Heart right ventricle (tissue), 16 donors: ENCODE results near the gene LARGE1. TPM values are rescaled to one million over a fixed set of nuclear protein-coding genes. Genes with fewer than 3 reads are reported as not detected.

Experiments used
- ATAC-seq, 8 donors: fragments of 200-7000 bp; cut with Tn5 transposase; one replicate each; pipeline ENCODE4 v1.9.1; 2020; ENCODE audit warnings: mild to moderate bottlenecking in 8 of 8, moderate library complexity in 8 of 8, moderate number of reproducible peaks in 1 of 8
- DNase-seq, 2 donors: peaks; one replicate each; pipeline ENCODE4 v3.0.0-alpha.2; 2020
- H3K27ac ChIP-seq, 10 donors: fragments of 200-600 bp; sonication (generic) in 2 of 10; one replicate each; pipeline versions ENCODE4 v1.5.0 to v1.8.0; 2020 to 2022; ENCODE audit warnings: mild to moderate bottlenecking in 3 of 10
- H3K27me3 ChIP-seq, 7 donors: fragments of 200-600 bp; one replicate each; pipeline ENCODE4 v1.8.0; 2021 to 2022; ENCODE audit warnings: mild to moderate bottlenecking in 2 of 7
- H3K36me3 ChIP-seq, 9 donors: fragments of 200-600 bp; sonication (generic) in 1 of 9; one replicate each; pipeline versions ENCODE4 v1.5.0 to v1.8.0; 2020 to 2022; ENCODE audit warnings: mild to moderate bottlenecking in 2 of 9
- H3K4me1 ChIP-seq, 9 donors: fragments of 200-600 bp; sonication (generic) in 1 of 9; one replicate each; pipeline versions ENCODE4 v1.5.0 to v1.8.0; 2020 to 2022; ENCODE audit warnings: mild to moderate bottlenecking in 4 of 9
- H3K4me3 ChIP-seq, 10 donors: fragments of 200-600 bp; sonication (generic) in 2 of 10; one replicate each; pipeline versions ENCODE4 v1.5.0 to v1.8.0; 2020 to 2022; ENCODE audit warnings: mild to moderate bottlenecking in 7 of 10, moderate library complexity in 2 of 10
- H3K9me3 ChIP-seq, 11 donors: fragments of 200-600 bp in 10 of 11; sonication (generic) in 2 of 11; one replicate each; pipeline versions ENCODE4 v1.5.0 to v1.8.0; 2013 to 2022; ENCODE audit warnings: mild to moderate bottlenecking in 2 of 11, control low read depth in 1 of 11, moderate library complexity in 1 of 11
- WGBS, 2 donors: extraction: QIAGEN DNeasy Blood & Tissue Kit; methylation state at CpG; one replicate each; pipeline ENCODE4 v1.1.7; 2013; ENCODE audit warnings: inconsistent platforms in 1 of 2; 5-methylcytosine and 5-hydroxymethylcytosine counted together
- intact Hi-C, 10 donors: fragments of 100-400 bp; cut with DNase I; formaldehyde crosslinking; loops; one replicate each; pipeline versions ENCODE4 v1.11.1 to v1.14.2; 2022
- polyA plus RNA-seq, 2 donors: library from polyadenylated mRNA; stranded (reverse); fragments of 200-250 nt; gene quantifications; one replicate each; pipeline ENCODE4 v1.2.3, GENCODE V29; 2013
- total RNA-seq, 10 donors: library from RNA; stranded (reverse); fragmentation: NEBNext Ultra II Directional in 3 of 10; extraction: Animal tissue kit (Norgen Biotek cat#: 25700) in 3 of 10; gene quantifications; one replicate each; pipeline versions ENCODE4 v1.2.1 to v1.2.4, GENCODE V29; 2021 to 2023
- TF ChIP-seq, protein P1 (sequence below), 9 donors: fragments of 200-600 bp; sonication (generic) in 2 of 9; IDR thresholded peaks; one replicate each; pipeline versions ENCODE4 v1.5.0 to v1.8.0; 2021 to 2022; ENCODE audit warnings: antibody characterized with exemption in 9 of 9, mild to moderate bottlenecking in 5 of 9, moderate library complexity in 1 of 9
- donor health status: Arrhythmogenic right ventricular cardiomyopathy.
- donor health status: ischemic (EF 13 %, LVEDD 7.1; RV severe dilation, severe dysfunction).
- donor health status: healthy with polysubstance abuse.
- donor health status: DM: no; HTN: yes; CAD: no.
- donor health status: DM: no; HTN: no; CAD: no.
- donor health status: ischemic (EF 25% LVEDD 6.9; RV normal size, moderate dysfunction).
- donor health status: ischemic (EF 25% LVEDD 5.7; RV mildly dilated, moderate dysfunction).
- donor health status: healthy.
- donor health status: DM: yes; HTN: yes; CAD: no.
- donor health status: Ischemic cardiomyopathy.
- donor health status: ischemic (EF 35%, LVEDD 5.7; RV mildly dilated, moderate dysfunction).
- donor health status: nonischemic (EF 11% LVEDD 7.7; RV severe dilation, severe dysfunction).
- donor health status: DM: yes; HTN: yes; CAD: no.
- donor health status: PGD.
- donor health status: ischemic (EF 29% LVEDD 5.4; RV normal size, mild dysfunction).
- donor health status: nonischemic (EF 23%, LVEDD 6.1; RV moderate dilation, normal function).

Gene LARGE1
- total and polyA plus RNA-seq, 12 donors = 33.7 to 184 (median 144) TPM

DNA sequence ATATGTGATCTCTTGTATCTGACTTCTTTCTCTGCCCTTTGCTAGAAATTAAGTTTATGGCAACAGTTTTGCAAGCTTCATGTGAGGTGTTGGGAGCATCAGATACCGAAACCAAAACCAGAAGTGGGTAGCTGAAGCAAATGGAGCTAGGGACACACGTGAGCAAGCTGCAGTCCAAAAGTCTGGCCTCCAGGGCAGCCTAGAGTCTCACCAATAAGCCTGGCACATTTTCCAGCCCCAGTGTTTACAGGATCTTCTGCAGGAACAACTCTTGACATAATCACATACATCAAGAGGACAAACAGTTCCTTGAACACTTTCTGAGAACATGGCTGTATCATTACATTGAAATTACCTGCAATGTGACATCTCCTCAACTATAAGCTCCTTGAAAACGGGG lies 114.1 kb downstream of the LARGE1 start:
- ATAC-seq = peak in 2 of 8 donors; percentile 36 to 63
- TF ChIP-seq, protein P1, sequence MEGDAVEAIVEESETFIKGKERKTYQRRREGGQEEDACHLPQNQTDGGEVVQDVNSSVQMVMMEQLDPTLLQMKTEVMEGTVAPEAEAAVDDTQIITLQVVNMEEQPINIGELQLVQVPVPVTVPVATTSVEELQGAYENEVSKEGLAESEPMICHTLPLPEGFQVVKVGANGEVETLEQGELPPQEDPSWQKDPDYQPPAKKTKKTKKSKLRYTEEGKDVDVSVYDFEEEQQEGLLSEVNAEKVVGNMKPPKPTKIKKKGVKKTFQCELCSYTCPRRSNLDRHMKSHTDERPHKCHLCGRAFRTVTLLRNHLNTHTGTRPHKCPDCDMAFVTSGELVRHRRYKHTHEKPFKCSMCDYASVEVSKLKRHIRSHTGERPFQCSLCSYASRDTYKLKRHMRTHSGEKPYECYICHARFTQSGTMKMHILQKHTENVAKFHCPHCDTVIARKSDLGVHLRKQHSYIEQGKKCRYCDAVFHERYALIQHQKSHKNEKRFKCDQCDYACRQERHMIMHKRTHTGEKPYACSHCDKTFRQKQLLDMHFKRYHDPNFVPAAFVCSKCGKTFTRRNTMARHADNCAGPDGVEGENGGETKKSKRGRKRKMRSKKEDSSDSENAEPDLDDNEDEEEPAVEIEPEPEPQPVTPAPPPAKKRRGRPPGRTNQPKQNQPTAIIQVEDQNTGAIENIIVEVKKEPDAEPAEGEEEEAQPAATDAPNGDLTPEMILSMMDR (IDR thresholded peaks at IDR 0.05) = no peak

GRCh38 chr22:33803371-33804282 lies 116.6 kb downstream of the LARGE1 start:
- H3K4me3 ChIP-seq = no peak overlapping the region
- DNase-seq (no peak), ATAC-seq (peak in 3 of 8 donors; percentile 20 to 70 (median 30))
- 57 to 65% methylated on average over 7 of the region's 7 CpGs for WGBS, 2 donors
- no peak overlapping the region for H3K27ac ChIP-seq
- peaks cover 4 to 60% (median 31%) of the 10 kb centered on the region in 9 donors for H3K4me1 ChIP-seq
- intact Hi-C loops = no loop called here
- H3K9me3 ChIP-seq = peaks cover 0 to 15% (median 0%) of the 10 kb centered on the region in 11 donors
- H3K36me3 ChIP-seq = no peaks in the 10 kb centered on the region
- TF ChIP-seq, protein P1 (IDR thresholded peaks at IDR 0.05) = no peak
- no peaks in the 10 kb centered on the region for H3K27me3 ChIP-seq

More for the DNA sequence above, 114.1 kb downstream of the LARGE1 start:
- no peaks in the 10 kb centered on the region for H3K27me3 ChIP-seq
- H3K36me3 ChIP-seq = no peaks in the 10 kb centered on the region
- intact Hi-C loops = no loop called here
- H3K4me1 ChIP-seq = peaks cover 4 to 74% (median 35%) of the 10 kb centered on the region in 9 donors
- DNase-seq = no peak
- 33 to 39% methylated on average over 3 of the region's 3 CpGs for WGBS, 2 donors
- no peak overlapping the region for H3K4me3 ChIP-seq
- peaks cover 0 to 6% (median 0%) of the 10 kb centered on the region in 11 donors for H3K9me3 ChIP-seq
- H3K27ac ChIP-seq = no peak overlapping the region

DNA sequence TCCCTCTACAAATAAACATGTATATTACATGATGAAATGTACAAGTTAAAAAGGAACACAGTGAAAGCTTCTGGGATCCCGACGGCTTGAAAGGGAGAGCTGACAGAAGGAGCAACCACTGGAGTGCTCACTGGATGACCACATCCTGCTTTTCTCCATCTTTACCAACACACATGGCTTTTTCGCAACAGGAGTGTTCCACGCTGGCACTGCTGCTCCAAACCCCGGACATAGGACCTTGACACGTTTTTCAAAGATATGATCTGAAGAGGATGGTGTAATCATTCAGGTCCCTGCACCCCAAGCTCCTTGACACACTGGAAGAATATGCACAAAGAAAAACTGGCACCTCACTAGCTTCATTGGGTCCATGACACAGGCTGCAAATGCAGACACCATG lies 121.9 kb downstream of the LARGE1 start:
- intact Hi-C loops = loop anchor here in 1 of 10 donors (10.0 kb wide), 1 partner anchor 424 kb away; no protein-coding TSS in a partner anchor
- ATAC-seq = no peak

GRCh38 chr22:33796494-33796893 lies 123.8 kb downstream of the LARGE1 start:
- intact Hi-C loops = loop anchor here in 1 of 10 donors (10.0 kb wide), 1 partner anchor 422 kb away; no protein-coding TSS in a partner anchor
- H3K9me3 ChIP-seq = peaks cover 0 to 13% (median 0%) of the 10 kb centered on the region in 11 donors
- no peaks in the 10 kb centered on the region for H3K36me3 ChIP-seq
- 94 to 95% methylated on average over 5 of the region's 5 CpGs for WGBS, 2 donors
- H3K4me1 ChIP-seq = peaks cover 0 to 33% (median 14%) of the 10 kb centered on the region in 9 donors
- no peaks in the 10 kb centered on the region for H3K27me3 ChIP-seq
- ATAC-seq (no peak), DNase-seq (no peak)
- H3K27ac ChIP-seq = no peak overlapping the region
- TF ChIP-seq, protein P1 (IDR thresholded peaks at IDR 0.05) = no peak
- no peak overlapping the region for H3K4me3 ChIP-seq

More for the DNA sequence above, 121.9 kb downstream of the LARGE1 start:
- no peaks in the 10 kb centered on the region for H3K36me3 ChIP-seq
- H3K4me3 ChIP-seq = no peak overlapping the region
- WGBS, 2 donors = 68 to 70% methylated on average over 6 of the region's 6 CpGs
- TF ChIP-seq, protein P1 (IDR thresholded peaks at IDR 0.05) = no peak
- H3K27ac ChIP-seq = no peak overlapping the region
- peaks cover 0 to 25% (median 12%) of the 10 kb centered on the region in 9 donors for H3K4me1 ChIP-seq
- H3K9me3 ChIP-seq = peaks cover 0 to 15% (median 0%) of the 10 kb centered on the region in 11 donors
- H3K27me3 ChIP-seq = no peaks in the 10 kb centered on the region
- DNase-seq = no peak
